Neural cell (in vitro differentiated cells): ENCODE measurements around the gene DEDD. TPM values are rescaled to one million over a fixed set of nuclear protein-coding genes. Genes with fewer than 3 reads are reported as not detected.
A peak's percentile ranks its signal among the peaks of the same experiment; 100 is the strongest.

Source experiments
- H2AFZ ChIP-seq: fragments of 200-600, 300-800 bp; sonication (generic), shearing (Covaris generic); 2 replicates; pipeline ENCODE4 v1.6.0; 2014; ENCODE audit warnings: low read depth, mild to moderate bottlenecking, antibody characterized with exemption, low read length, moderate library complexity
- H3F3A ChIP-seq: fragments of 200-600 bp; shearing (Covaris generic); 2 replicates; pipeline ENCODE4 v1.6.1; 2016; ENCODE audit warnings: mild to moderate bottlenecking, moderate library complexity, mixed read lengths, antibody characterized with exemption, low read length; ENCODE audit not compliant: insufficient read depth, poor library complexity, severe bottlenecking
- H3K27ac ChIP-seq: fragments of 200-600, 300-800 bp; sonication (generic), shearing (Covaris generic); 2 replicates; pipeline ENCODE4 v1.5.1; 2014; ENCODE audit warnings: mild to moderate bottlenecking, low read length, moderate library complexity
- H3K27me3 ChIP-seq: fragments of 300-800, 200-600 bp; sonication (generic), shearing (Covaris generic); 2 replicates; pipeline ENCODE4 v1.6.0; 2014; ENCODE audit warnings: mild to moderate bottlenecking, low read depth, low read length, moderate library complexity; ENCODE audit not compliant: insufficient read depth
- H3K36me3 ChIP-seq: fragments of 300-800, 200-600 bp; sonication (generic), shearing (Covaris generic); 2 replicates; pipeline ENCODE4 v1.5.1; 2014; ENCODE audit warnings: mild to moderate bottlenecking, antibody characterized with exemption, low read length, moderate library complexity; ENCODE audit not compliant: insufficient read depth
- H3K4me2 ChIP-seq: fragments of 300-800, 200-600 bp; sonication (generic), shearing (Covaris generic); 2 replicates; pipeline ENCODE4 v1.6.0; 2014; ENCODE audit warnings: mild to moderate bottlenecking, low read length
- H3K4me3 ChIP-seq: fragments of 300-800, 200-600 bp; sonication (generic), shearing (Covaris generic); 2 replicates; pipeline ENCODE4 v1.5.1; 2014; ENCODE audit warnings: mild to moderate bottlenecking, low read length, moderate library complexity
- H3K79me2 ChIP-seq: fragments of 200-600 bp; shearing (Covaris generic); replicated peaks from 2 replicates; pipeline ENCODE4 v1.6.0; 2014; ENCODE audit warnings: mild to moderate bottlenecking, low read length, moderate library complexity; ENCODE audit not compliant: insufficient read depth
- H3K9ac ChIP-seq: fragments of 300-800, 200-600 bp; sonication (generic), shearing (Covaris generic); 2 replicates; pipeline ENCODE4 v1.6.1; 2016; ENCODE audit warnings: mild to moderate bottlenecking, low read length, mixed read lengths
- H3K9me2 ChIP-seq: fragments of 200-600 bp; shearing (Covaris generic); 2 replicates; pipeline ENCODE4 v1.6.1; 2016; ENCODE audit warnings: mild to moderate bottlenecking, low read length, mixed read lengths; ENCODE audit not compliant: insufficient read depth
- H3K9me3 ChIP-seq: fragments of 200-600, 300-800 bp; sonication (generic), shearing (Covaris generic); 2 replicates; pipeline ENCODE4 v1.6.1; 2016; ENCODE audit warnings: mild to moderate bottlenecking, mixed run types, low read length, moderate library complexity, mixed read lengths
- H4K20me1 ChIP-seq: fragments of 200-600 bp; shearing (Covaris generic); 2 replicates; pipeline ENCODE4 v1.6.1; 2016; ENCODE audit warnings: mild to moderate bottlenecking, mixed run types; ENCODE audit not compliant: insufficient read depth
- EP300 ChIP-seq: fragments of 450-650 bp; conservative IDR thresholded peaks from 2 replicates; pipeline ENCODE4 v1.6.1; 2014; ENCODE audit warnings: antibody characterized with exemption, mild to moderate bottlenecking, moderate library complexity; ENCODE audit not compliant: poor library complexity, severe bottlenecking
- EZH2 ChIP-seq: fragments of 200-600, 300-800 bp; shearing (Covaris generic), sonication (generic); IDR thresholded peaks from 2 replicates; pipeline ENCODE4 v1.6.1; 2014; ENCODE audit warnings: antibody characterized with exemption, low read length, borderline replicate concordance, mild to moderate bottlenecking; ENCODE audit not compliant: insufficient read depth, poor library complexity, severe bottlenecking
- MXI1 ChIP-seq: fragments of 450-650 bp; conservative IDR thresholded peaks from 2 replicates; pipeline ENCODE4 v1.6.1; 2014; ENCODE audit warnings: antibody characterized with exemption, mild to moderate bottlenecking; ENCODE audit not compliant: poor library complexity, severe bottlenecking
- POLR2AphosphoS5 ChIP-seq: IDR thresholded peaks from 2 replicates; pipeline ENCODE4 v1.6.1; 2012
- RAD21 ChIP-seq: fragments of 450-650 bp; conservative IDR thresholded peaks from 2 replicates; pipeline ENCODE4 v1.6.1; 2014; ENCODE audit warnings: antibody characterized with exemption, mild to moderate bottlenecking, moderate library complexity
- SMC3 ChIP-seq: fragments of 450-650 bp; conservative IDR thresholded peaks from 2 replicates; pipeline ENCODE4 v1.6.1; 2014; ENCODE audit warnings: antibody characterized with exemption, mild to moderate bottlenecking, moderate library complexity; ENCODE audit not compliant: poor library complexity
- TAF1 ChIP-seq: IDR thresholded peaks from 2 replicates; pipeline ENCODE4 v1.6.1; 2012; ENCODE audit warnings: low read depth
- polyA plus RNA-seq: library from polyadenylated mRNA; depleted of rRNA; stranded (reverse); fragments of >200 nt; gene quantifications from 2 replicates; pipeline ENCODE4 v1.2.3, GENCODE V29; 2014
- TF ChIP-seq, protein P1 (sequence below): fragments of 450-650 bp; IDR thresholded peaks from 2 replicates; pipeline ENCODE4 v1.5.1; 2014; ENCODE audit warnings: antibody characterized with exemption, mild to moderate bottlenecking, moderate library complexity; ENCODE audit not compliant: poor library complexity, severe bottlenecking
- TF ChIP-seq, protein P2 (sequence below): IDR thresholded peaks from 2 replicates; pipeline ENCODE4 v1.6.1; 2012; ENCODE audit warnings: borderline replicate concordance

DEDD gene
- polyA plus RNA-seq, 1 donor from 2014 or later: 29.6 TPM

DNA sequence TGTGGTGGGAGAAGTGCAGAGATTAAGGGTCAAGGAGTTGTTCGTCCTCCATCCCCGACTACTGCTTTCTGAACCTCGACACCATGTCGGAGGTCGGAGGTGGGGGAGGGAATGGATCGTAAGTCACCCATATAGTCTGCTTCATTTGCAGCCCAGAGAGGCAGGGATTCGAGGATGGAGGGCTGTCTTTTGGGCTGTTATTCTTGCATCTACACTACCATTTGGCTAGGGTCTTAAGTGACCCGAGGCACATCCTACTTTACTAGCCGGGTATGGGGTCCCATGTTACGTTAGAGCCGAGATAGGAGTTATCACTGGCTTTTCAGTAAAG lies 27.4 kb upstream of the DEDD start:
- Histone ChIP-seq H3F3A (no peaks in the 10 kb centered on the region), H3K4me3 (peak overlapping the region; percentile 98), H3K79me2 (peaks cover 11% of the 10 kb centered on the region), H3K27me3 (no peaks in the 10 kb centered on the region), H3K9me2 (no peaks in the 10 kb centered on the region), H3K9ac (peak overlapping the region; percentile 97), H3K27ac (peak overlapping the region; percentile 87), H3K9me3 (no peaks in the 10 kb centered on the region), H2AFZ (peak overlapping the region; percentile 93), H4K20me1 (no peaks in the 10 kb centered on the region), H3K4me2 (peak overlapping the region; percentile 98), H3K36me3 (no peaks in the 10 kb centered on the region)
- TF ChIP-seq, protein P1, sequence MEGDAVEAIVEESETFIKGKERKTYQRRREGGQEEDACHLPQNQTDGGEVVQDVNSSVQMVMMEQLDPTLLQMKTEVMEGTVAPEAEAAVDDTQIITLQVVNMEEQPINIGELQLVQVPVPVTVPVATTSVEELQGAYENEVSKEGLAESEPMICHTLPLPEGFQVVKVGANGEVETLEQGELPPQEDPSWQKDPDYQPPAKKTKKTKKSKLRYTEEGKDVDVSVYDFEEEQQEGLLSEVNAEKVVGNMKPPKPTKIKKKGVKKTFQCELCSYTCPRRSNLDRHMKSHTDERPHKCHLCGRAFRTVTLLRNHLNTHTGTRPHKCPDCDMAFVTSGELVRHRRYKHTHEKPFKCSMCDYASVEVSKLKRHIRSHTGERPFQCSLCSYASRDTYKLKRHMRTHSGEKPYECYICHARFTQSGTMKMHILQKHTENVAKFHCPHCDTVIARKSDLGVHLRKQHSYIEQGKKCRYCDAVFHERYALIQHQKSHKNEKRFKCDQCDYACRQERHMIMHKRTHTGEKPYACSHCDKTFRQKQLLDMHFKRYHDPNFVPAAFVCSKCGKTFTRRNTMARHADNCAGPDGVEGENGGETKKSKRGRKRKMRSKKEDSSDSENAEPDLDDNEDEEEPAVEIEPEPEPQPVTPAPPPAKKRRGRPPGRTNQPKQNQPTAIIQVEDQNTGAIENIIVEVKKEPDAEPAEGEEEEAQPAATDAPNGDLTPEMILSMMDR: no peak
- TF ChIP-seq RAD21: no peak
- TF ChIP-seq EZH2: no peak
- TF ChIP-seq, protein P2, sequence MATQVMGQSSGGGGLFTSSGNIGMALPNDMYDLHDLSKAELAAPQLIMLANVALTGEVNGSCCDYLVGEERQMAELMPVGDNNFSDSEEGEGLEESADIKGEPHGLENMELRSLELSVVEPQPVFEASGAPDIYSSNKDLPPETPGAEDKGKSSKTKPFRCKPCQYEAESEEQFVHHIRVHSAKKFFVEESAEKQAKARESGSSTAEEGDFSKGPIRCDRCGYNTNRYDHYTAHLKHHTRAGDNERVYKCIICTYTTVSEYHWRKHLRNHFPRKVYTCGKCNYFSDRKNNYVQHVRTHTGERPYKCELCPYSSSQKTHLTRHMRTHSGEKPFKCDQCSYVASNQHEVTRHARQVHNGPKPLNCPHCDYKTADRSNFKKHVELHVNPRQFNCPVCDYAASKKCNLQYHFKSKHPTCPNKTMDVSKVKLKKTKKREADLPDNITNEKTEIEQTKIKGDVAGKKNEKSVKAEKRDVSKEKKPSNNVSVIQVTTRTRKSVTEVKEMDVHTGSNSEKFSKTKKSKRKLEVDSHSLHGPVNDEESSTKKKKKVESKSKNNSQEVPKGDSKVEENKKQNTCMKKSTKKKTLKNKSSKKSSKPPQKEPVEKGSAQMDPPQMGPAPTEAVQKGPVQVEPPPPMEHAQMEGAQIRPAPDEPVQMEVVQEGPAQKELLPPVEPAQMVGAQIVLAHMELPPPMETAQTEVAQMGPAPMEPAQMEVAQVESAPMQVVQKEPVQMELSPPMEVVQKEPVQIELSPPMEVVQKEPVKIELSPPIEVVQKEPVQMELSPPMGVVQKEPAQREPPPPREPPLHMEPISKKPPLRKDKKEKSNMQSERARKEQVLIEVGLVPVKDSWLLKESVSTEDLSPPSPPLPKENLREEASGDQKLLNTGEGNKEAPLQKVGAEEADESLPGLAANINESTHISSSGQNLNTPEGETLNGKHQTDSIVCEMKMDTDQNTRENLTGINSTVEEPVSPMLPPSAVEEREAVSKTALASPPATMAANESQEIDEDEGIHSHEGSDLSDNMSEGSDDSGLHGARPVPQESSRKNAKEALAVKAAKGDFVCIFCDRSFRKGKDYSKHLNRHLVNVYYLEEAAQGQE: no peak
- no peak for TF ChIP-seq EP300
- TF ChIP-seq SMC3: no peak
- no peak for TF ChIP-seq MXI1
- no peak for TF ChIP-seq POLR2AphosphoS5
- TF ChIP-seq TAF1: no peak

DNA sequence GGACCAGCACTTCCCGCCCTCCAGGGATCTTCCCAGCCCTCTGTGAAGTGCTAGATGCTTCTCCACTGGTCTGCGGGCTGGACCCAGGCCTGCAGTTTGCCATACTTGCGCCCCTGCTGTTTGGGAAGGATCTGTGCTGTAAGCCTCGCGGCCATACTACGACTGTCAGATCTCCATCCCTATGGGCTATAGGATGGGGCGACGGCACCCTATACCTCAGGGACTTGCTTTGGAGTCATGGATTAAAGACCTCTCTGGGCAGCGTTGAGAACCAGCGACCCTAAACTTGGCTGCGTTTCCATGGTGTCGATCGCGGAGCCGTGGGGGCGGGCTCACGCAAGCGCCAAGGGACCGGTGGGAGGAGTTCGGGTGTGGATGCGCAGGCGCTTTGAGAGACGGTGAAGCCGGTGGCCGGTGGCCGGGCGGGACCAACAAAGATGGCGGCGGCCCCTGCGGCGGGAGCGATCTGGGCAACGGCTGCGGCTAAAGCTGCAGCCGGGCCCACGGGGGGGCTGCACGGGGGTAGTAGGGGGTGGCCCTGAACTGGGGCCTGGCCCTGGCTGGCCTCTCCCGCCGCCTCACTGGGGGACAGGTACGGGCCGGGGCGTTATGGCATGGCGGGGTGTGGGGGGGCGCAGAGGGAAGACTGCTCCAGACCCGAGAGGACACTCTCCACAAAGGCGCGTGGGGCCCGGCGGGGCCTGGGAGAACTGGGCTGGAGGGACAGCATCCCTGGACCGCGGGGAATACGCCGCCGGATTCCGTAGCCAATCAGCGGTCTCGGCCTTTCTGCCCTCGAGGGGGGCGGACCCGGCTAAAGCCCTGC lies 26.8 kb upstream of the DEDD start, which contains the start of gene USP21:
Gene USP21, plus strand, starts transcription at position 414 of the 826 bp plus-strand sequence. CDS start 1,141 bp downstream, outside the sequence.
- TF ChIP-seq TAF1 (peak; percentile 98), POLR2AphosphoS5 (peak; percentile 89), EZH2 (no peak), RAD21 (no peak), EP300 (peak; percentile 3), MXI1 (peak; percentile 58), SMC3 (no peak)
- TF ChIP-seq, protein P1: peak; percentile 55
- TF ChIP-seq, protein P2: peak; percentile 90
- Histone ChIP-seq H4K20me1 (no peaks in the 10 kb centered on the region), H3K4me3 (peak within 1 kb of the TSS; percentile 98), H3K79me2 (peaks cover 11% of the 10 kb centered on the region), H2AFZ (peak within 1 kb of the TSS; percentile 93), H3K9ac (peak within 1 kb of the TSS; percentile 97), H3K27ac (peak within 1 kb of the TSS; percentile 87), H3K9me3 (no peaks in the 10 kb centered on the region), H3K36me3 (no peaks in the 10 kb centered on the region), H3F3A (no peaks in the 10 kb centered on the region), H3K4me2 (peak within 1 kb of the TSS; percentile 98), H3K27me3 (no peaks in the 10 kb centered on the region), H3K9me2 (no peaks in the 10 kb centered on the region)
